Spinal cord (tissue), 10 donors: ENCODE measurements around the gene HCN4. TPM values are rescaled to one million over a fixed set of nuclear protein-coding genes. Genes with fewer than 3 reads are reported as not detected.

Source experiments
- DNase-seq, 6 donors: peaks; one replicate each; pipeline versions ENCODE4 v3.0.0 to v3.0.0-alpha.2; 2013 to 2015; ENCODE audit warnings: low spot score in 6 of 6, low read depth in 4 of 6
- H3K27ac ChIP-seq: one replicate; pipeline ENCODE4 v1.5.1; 2013; ENCODE audit warnings: low read depth, low read length, control low read depth
- H3K27me3 ChIP-seq: one replicate; pipeline ENCODE4 v1.6.1; 2013; ENCODE audit warnings: low read length; ENCODE audit not compliant: control insufficient read depth, insufficient read depth
- H3K36me3 ChIP-seq: one replicate; pipeline ENCODE4 v1.6.1; 2013; ENCODE audit warnings: low read length; ENCODE audit not compliant: control insufficient read depth, insufficient read depth
- H3K4me1 ChIP-seq: one replicate; pipeline ENCODE4 v1.6.1; 2013; ENCODE audit warnings: low read length; ENCODE audit not compliant: control insufficient read depth, insufficient read depth
- H3K4me3 ChIP-seq: one replicate; pipeline ENCODE4 v1.5.1; 2013; ENCODE audit warnings: low read depth, low read length, control low read depth
- H3K9me3 ChIP-seq: one replicate; pipeline ENCODE4 v1.6.1; 2013; ENCODE audit warnings: low read length; ENCODE audit not compliant: control insufficient read depth, insufficient read depth
- WGBS: methylation state at CpG from one replicate; pipeline ENCODE4 v1.1.5; 2013; ENCODE audit warnings: missing lambda C conversion rate; ENCODE audit not compliant: insufficient coverage; 5-methylcytosine and 5-hydroxymethylcytosine counted together
- polyA plus RNA-seq, 2 donors: library from polyadenylated mRNA; unstranded; fragments of 120-200 nt; gene quantifications; one replicate each; pipeline ENCODE4 v1.2.1, GENCODE V29; 2013; ENCODE audit not compliant: insufficient read length in 2 of 2
- total RNA-seq, 2 donors: library from RNA; depleted of rRNA in 1 of 2; stranded (reverse); fragments of 120-200 nt in 1 of 2; fragments of >200 nt in 1 of 2; gene quantifications; one replicate each; pipeline versions ENCODE4 v1.2.3 to v1.2.4, GENCODE V29; 2013 to 2014
- donor health status: healthy.

The HCN4 gene
- total and polyA plus RNA-seq, 4 donors: 1.2 to 9.0 (median 5.7) TPM

DNA sequence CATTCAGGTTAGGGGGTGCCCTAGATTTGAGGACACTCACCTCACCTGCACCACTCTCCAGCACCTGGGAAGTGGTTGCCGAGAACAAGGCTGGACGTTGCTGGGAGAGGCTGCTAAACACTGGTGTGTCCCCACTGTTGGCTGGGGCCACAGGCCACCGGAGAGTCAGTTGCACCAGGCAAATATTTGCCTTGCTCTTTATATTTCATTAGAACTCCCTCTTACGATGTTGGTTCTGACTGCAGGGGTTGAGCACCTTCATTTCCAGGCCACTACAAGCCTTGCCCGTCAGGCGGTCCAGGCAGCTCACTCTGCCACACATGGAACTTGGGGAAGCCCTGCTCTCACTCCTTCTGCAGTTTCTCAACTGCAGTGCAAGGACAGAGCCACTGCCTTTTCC is 30.7 kb downstream of the HCN4 start:
- H3K27ac ChIP-seq: no peak overlapping the region
- H3K4me3 ChIP-seq: no peak overlapping the region
- WGBS: 88% methylated on average over 6 of the region's 6 CpGs
- H3K9me3 ChIP-seq: no peaks in the 10 kb centered on the region
- H3K4me1 ChIP-seq: peaks cover 40% of the 10 kb centered on the region
- no peaks in the 10 kb centered on the region for H3K27me3 ChIP-seq
- H3K36me3 ChIP-seq: peaks cover 39% of the 10 kb centered on the region
- DNase-seq: no peak

DNA sequence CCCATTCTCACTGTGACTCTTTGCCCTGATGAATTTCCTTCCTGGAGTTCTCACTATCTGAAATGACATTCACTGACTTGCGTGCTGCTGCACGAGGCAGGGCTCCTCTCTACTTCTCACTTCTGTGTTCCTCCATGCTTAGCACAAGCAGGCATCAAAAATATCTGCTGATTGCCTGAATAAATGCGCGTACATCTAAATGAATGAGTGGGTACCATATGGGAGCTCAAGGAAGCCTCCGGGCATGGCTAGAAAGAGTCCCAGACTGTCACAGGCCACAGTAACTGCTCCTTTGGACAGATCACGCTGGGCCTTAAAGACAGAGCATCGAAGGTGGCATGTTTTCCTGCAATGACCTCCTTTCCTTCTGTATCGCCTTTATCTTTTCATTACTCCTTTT is 31.6 kb downstream of the HCN4 start:
- Histone ChIP-seq H3K36me3 (peaks cover 39% of the 10 kb centered on the region), H3K27me3 (no peaks in the 10 kb centered on the region), H3K4me3 (no peak overlapping the region), H3K4me1 (peaks cover 36% of the 10 kb centered on the region), H3K27ac (no peak overlapping the region), H3K9me3 (no peaks in the 10 kb centered on the region)
- 91% methylated on average over 7 of the region's 8 CpGs for whole genome bisulfite sequencing
- no peak for DNase-seq

DNA sequence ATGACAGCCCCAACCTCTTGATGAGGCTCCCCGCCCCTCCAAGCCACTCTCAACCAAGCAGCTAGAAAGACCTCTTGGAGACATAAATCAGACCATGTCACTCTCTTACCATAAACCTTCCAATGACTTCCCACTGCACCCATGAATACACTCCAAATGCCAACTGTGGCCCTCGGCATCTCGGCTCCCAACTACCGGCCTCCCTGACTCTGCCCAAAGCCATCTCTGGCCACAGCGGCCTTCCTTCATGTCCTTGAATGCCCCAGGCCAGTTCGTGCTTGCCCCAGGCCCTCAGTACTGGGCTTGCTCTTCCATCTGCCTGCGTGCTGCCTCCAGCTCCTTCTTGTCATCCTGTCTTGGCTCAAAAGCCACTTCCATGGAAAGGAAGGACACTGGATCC is 32.0 kb downstream of the HCN4 start:
- Histone ChIP-seq H3K36me3 (peaks cover 39% of the 10 kb centered on the region), H3K4me3 (no peak overlapping the region), H3K4me1 (peaks cover 32% of the 10 kb centered on the region), H3K27me3 (no peaks in the 10 kb centered on the region), H3K9me3 (no peaks in the 10 kb centered on the region), H3K27ac (no peak overlapping the region)
- DNase-seq: no peak
- WGBS: 92% methylated on average over 7 of the region's 7 CpGs

- H3K4me1 ChIP-seq: peaks cover 36% of the 10 kb centered on the region
- DNase-seq: no peak
- WGBS: 44% methylated on average over 2 of the region's 5 CpGs
- no peaks in the 10 kb centered on the region for H3K27me3 ChIP-seq
- no peak overlapping the region for H3K4me3 ChIP-seq
- H3K27ac ChIP-seq: no peak overlapping the region
- H3K9me3 ChIP-seq: no peaks in the 10 kb centered on the region
- peaks cover 40% of the 10 kb centered on the region for H3K36me3 ChIP-seq
Observed at GRCh38 chr15:73335471-73335870, 33.3 kb downstream of the HCN4 start.

DNA sequence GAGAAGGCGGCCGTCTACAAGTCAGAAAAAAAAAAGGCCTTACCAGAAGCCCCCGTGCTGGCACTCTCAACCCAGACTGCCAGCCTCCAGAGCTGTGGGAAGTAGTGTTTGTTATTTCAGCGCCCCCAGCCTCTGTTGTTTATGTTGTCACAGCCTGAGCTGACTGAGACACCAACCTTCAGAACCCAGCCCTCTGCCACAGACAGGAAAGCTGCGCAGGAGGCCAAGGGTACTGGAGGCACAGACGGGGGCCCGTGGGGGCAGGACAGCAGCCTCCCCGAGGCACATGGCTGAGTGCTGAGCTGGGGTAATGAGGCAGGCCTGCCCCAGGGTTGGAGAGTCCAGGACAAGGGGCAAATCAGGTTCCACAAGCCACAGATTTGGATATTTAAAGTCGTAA is 33.7 kb downstream of the HCN4 start:
- no peaks in the 10 kb centered on the region for H3K9me3 ChIP-seq
- no peak overlapping the region for H3K4me3 ChIP-seq
- no peaks in the 10 kb centered on the region for H3K27me3 ChIP-seq
- no peak for DNase-seq
- 58% methylated on average over 5 of the region's 9 CpGs for WGBS
- no peak overlapping the region for H3K27ac ChIP-seq
- H3K36me3 ChIP-seq: peaks cover 42% of the 10 kb centered on the region
- peaks cover 39% of the 10 kb centered on the region for H3K4me1 ChIP-seq

- Histone ChIP-seq H3K27me3 (no peaks in the 10 kb centered on the region), H3K27ac (no peak overlapping the region), H3K36me3 (peaks cover 44% of the 10 kb centered on the region), H3K4me1 (peaks cover 30% of the 10 kb centered on the region), H3K4me3 (no peak overlapping the region), H3K9me3 (no peaks in the 10 kb centered on the region)
- 70% methylated on average over 5 of the region's 6 CpGs for WGBS
- no peak for DNase-seq
Observed at GRCh38 chr15:73334086-73334485, 34.7 kb downstream of the HCN4 start.

DNA sequence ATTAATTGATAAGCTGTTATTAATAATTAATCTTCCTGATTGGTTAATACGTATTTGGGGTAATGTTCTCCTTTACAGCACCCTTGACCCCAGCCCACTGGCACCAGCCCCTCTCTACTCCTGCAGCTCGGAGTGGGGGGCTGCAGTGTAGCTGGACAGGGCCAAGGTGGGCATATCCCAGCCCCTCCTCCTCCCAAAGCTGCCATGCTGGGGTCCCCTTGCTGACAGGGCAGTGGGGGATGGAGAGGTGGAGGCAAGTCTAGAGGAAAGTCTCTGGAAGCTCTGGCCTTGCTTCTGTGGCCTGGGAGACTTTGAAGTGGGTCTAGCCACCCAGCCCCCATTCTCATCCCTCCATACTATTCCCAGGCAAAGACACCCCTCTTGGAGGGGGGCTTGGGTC is 35.8 kb downstream of the HCN4 start:
- Histone ChIP-seq H3K27ac (no peak overlapping the region), H3K9me3 (no peaks in the 10 kb centered on the region), H3K4me3 (no peak overlapping the region), H3K27me3 (no peaks in the 10 kb centered on the region), H3K36me3 (peaks cover 51% of the 10 kb centered on the region), H3K4me1 (peaks cover 27% of the 10 kb centered on the region)
- WGBS: 80% methylated on average over 1 of the region's 2 CpGs
- DNase-seq: no peak

DNA sequence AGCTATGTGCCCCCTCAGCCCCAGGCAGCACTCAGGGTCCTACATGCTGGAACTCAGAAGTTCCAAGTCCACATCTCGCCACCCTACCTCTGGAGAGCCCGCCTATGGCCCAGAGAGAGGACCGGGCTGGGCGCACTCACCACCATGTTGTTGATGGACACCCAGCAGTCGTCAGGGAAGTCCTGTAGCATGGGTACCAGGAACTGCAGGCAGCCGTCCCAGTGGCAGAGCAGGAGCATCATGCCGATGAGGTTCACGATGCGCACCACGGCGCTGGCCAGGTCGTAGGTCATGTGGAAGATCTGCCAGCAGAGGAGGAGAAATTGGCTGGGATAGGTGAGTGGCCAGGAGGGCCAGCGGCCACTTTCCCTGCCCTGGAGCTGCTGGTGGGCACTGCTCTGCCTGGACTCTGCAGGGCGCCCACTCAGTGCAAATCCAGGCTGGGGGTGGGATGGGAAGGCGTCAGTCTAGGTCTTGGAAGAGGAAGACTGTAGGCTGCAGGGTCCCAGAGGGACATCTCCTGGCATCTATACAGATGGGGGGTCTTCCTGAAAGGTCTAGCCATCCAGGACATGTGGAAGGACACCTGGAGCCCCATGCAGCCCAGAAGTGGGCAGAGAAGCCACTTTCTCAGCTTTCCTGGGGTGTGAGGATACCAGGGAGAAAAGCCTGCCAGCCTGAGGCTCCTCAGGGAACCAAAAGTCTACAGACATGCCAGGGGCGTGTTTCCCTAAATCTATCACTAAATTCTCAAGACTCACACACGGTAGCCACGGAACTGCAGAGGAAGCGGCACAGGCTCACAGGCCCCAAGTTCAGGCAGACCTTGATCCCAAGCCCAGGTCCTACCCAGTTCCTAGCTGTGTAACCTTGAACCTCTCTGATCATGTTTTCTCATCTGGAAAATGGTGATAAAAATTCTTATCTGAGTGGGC is 36.5 kb downstream of the HCN4 start:
- 93% methylated on average over 16 of the region's 19 CpGs for WGBS
- no peaks in the 10 kb centered on the region for H3K9me3 ChIP-seq
- DNase-seq: no peak
- no peak overlapping the region for H3K27ac ChIP-seq
- H3K4me3 ChIP-seq: no peak overlapping the region
- H3K27me3 ChIP-seq: no peaks in the 10 kb centered on the region
- peaks cover 54% of the 10 kb centered on the region for H3K36me3 ChIP-seq
- H3K4me1 ChIP-seq: peaks cover 27% of the 10 kb centered on the region

DNA sequence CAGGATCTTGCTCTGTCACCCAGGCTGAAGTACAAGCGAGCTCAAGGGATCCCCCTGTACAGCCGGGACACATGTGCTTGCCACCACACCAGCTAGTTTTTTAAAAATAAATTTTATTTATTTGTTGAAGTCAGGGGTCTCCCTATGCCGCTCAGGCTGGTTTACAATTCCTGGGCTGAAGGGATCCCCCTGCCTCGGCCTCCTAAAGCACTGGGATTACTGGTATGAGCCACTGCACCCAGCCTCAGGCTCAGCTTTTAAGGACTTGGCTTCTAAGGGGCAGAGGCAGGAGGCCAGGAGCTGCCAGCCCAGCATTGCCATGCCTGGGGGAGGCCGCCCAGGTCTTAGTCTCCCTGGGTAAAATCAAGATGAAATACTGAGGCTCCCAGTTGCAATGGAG is 37.3 kb downstream of the HCN4 start:
- 97% methylated on average over 2 of the region's 5 CpGs for WGBS
- H3K27me3 ChIP-seq: no peaks in the 10 kb centered on the region
- DNase-seq: no peak
- peaks cover 55% of the 10 kb centered on the region for H3K36me3 ChIP-seq
- H3K27ac ChIP-seq: no peak overlapping the region
- H3K4me1 ChIP-seq: peaks cover 27% of the 10 kb centered on the region
- no peak overlapping the region for H3K4me3 ChIP-seq
- no peaks in the 10 kb centered on the region for H3K9me3 ChIP-seq
